ENCODE results near the gene DLGAP4.
"Not testable (repeated sequence)": the region's sequence is repeated elsewhere in the genome, so short reads cannot be mapped to it uniquely, and the experiment has no call there.

DLGAP4 gene

GRCh38 chr20:36544134-36545018, 238.2 kb downstream of the DLGAP4 start:
- DNase-seq, result no peak

DNA sequence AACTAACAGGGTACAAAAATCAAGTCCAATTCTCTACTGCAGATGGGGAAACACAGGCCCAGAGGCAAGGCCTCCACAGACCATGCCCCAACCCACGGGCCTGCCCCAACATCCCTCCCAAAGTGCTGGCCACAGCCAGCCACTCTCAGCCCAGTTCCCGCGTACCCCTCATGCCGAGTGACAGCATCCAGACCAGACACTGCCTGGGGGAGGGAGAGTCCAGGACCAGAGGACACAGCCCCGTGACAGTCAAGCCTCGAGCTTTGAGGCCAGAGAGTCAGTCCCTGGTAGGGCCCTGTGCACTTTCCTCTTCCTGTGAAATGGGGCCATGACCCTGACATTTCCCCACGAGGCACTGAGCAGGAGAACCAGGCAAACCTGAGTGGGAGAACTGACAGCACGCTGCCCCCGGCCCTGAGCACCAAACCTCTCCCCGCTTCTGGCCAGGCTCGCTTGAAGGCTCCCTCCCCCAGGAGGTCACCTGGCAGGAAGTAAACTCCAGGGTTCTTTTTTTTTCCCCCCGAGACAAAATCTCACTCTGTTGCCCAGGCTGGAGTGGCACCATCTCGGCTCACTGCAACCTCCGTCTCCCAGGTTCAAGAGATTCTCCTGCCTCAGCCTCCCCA, 240.1 kb downstream of the DLGAP4 start:
- DNase-seq, result no peak

DNA sequence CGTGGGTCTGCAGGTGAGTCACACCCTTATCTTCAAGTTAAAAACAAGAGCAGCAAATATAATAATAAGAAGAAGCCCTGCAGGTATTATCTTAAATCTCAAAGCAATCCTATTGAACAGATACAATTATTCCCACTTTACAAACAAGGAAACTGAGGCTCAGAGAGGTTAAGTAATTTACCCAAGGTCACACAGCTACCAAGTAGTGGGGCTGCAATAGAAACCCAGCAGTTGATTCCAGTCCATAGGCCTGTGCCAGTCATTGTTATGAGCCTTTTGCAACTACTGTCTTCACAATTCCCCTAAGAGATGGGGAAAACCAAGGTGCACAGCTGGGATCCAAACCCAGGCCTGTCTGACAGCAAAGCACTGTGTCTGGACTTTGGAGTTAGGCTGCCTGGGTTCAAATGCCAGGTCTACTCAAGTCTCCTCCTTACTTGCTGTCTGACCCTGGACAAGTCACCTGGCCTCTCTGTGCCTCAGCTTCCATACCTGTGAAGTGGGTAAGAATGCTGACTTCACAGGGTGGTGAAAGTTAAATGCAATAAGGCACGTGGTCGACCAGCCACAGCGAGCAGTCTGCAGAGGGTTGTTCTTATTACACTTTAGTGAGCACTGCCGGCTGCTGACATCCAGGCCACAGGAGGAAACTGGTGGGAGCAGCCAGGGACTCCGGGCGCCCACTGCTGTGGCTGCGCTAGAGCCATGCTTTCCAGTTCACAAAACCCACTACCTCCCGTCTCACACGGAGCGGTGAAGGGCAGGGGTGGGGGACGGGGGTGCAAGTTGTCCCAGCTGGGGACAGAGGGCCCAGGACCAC, 241.3 kb downstream of the DLGAP4 start:
- no peak for DNase-seq

GRCh38 chr20:36548006-36548315, 241.8 kb downstream of the DLGAP4 start:
- DNase-seq, result no peak

DNA sequence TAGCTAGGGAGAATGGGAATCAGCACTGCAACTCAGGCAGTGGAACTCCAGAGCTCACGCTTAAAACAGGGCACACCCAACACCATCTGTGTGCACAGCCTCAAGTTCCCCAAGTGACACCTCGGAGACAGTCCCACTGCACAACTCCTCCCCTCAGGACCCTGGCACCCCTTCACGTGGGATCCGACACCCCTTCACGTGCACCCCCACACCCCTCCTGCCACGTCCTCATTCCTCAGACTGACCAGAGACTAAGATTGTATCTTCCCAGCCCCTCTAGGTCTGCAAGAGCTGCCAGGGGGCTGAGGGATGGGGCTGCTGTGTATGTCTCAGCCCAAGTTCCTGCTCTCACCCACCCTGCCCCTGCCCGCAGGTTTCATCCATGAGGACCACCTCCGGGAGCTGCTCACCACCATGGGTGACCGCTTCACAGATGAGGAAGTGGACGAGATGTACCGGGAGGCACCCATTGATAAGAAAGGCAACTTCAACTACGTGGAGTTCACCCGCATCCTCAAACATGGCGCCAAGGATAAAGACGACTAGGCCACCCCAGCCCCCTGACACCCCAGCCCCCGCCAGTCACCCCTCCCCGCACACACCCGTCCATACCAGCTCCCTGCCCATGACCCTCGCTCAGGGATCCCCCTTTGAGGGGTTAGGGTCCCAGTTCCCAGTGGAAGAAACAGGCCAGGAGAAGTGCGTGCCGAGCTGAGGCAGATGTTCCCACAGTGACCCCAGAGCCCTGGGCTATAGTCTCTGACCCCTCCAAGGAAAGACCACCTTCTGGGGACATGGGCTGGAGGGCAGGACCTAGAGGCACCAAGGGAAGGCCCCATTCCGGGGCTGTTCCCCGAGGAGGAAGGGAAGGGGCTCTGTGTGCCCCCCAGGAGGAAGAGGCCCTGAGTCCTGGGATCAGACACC, 242.8 kb downstream of the DLGAP4 start:
- no peak for DNase-seq

- DNase-seq, result no peak
Measured at GRCh38 chr20:36549628-36549941, 243.4 kb downstream of the DLGAP4 start.

GRCh38 chr20:36549942-36550789, 244.0 kb downstream of the DLGAP4 start:
- no peak for DNase-seq

- DNase-seq, result no peak
Measured at GRCh38 chr20:36550790-36551299, 244.7 kb downstream of the DLGAP4 start.

GRCh38 chr20:36555248-36555647, 249.1 kb downstream of the DLGAP4 start:
- DNase-seq, result no peak

GRCh38 chr20:36562724-36563123, 256.6 kb downstream of the DLGAP4 start:
- DNase-seq, result no peak

- DNase-seq, result no peak
Measured at GRCh38 chr20:36563374-36563773, 257.2 kb downstream of the DLGAP4 start.

DNA sequence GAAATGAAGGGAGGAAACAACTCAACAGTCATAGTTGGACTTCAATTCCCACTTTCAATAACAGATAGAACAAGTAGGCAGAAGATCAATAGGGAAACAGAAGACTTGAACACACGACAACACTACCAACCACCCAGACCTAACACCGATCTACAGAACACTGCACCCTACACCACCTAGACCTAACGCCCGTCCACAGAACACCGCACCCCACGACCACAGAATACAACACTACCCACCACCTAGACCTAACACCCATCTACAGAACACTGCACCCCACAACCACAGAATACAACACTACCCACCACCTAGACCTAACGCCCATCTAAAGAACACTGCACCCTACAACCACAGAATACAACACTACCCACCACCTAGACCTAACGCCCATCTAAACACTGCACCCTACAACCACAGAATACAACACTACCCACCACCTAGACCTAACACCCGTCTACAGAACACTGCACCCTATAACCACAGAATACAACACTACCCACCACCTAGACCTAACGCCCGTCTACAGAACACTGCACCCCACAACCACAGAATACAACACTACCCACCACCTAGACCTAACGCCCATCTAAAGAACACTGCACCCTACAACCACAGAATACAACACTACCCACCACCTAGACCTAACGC, 258.1 kb downstream of the DLGAP4 start:
- DNase-seq, result not testable (repeated sequence)

GRCh38 chr20:36564726-36565121, 258.6 kb downstream of the DLGAP4 start:
- DNase-seq, result not testable (repeated sequence)

DNA sequence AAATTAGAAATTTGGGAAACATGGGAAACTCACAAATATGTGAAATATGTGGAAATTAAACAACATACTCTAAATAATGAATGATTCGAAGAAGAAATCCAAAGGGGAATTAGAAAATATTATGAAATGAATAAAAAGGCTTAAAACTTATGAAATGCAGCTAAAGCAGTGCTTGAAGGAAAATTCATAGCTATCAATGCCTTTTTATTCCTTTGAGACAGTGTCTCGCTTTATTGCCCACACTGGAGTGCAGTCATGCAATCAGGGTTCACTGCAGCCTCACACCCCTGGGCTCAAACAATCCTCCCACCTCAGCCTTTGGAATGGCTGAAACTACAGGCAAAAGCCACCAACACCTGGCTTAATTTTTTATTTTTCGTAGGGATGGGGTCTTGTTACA, 259.4 kb downstream of the DLGAP4 start:
- DNase-seq, result no peak

- DNase-seq, result no peak
Measured at GRCh38 chr20:36569847-36570429, 263.8 kb downstream of the DLGAP4 start.

DNA sequence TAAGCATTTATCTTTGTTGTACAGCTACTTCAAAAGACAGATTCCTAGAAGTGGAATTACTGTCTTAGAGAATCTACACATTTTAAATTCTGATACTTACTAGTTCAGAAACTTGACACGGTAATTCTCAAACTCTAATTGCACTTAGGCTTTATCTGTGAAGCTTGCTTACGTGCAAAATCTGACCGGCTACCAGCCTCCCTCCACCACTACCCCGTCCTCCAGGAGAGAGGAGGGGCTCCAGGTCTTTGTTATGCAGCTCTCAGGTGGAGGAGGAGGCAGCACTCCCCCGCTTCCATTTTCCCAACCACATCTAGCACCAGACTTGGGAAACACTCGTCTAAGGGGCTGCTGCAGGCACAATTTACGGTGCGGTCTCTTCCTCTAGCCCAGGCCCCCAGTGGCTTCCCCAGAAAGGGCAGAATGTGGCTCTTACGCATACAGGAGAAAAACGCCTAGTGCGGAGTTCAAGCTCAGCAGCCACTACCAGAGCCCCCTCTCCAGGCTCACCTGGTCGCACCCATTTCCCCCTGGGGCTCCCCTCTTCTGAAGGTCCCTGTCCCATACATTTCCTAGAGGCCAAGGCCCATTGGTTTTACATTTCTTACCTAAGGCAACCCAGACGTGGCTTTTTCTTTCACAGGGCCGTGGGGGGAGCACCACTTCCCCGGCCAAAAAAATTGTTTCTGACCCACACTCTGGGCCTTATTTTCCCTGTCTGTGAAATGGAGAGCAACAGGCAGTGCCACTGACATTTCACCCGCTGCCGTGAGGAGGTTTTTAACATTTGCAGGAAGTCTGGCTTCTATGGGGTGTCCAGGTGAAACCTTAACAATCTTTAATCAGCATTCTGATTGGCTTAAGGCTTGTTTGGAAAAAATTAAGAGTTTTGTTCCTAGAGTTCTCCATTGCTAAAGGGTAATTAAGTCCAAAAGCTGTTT, 265.7 kb downstream of the DLGAP4 start:
- DNase-seq, result no peak

DNA sequence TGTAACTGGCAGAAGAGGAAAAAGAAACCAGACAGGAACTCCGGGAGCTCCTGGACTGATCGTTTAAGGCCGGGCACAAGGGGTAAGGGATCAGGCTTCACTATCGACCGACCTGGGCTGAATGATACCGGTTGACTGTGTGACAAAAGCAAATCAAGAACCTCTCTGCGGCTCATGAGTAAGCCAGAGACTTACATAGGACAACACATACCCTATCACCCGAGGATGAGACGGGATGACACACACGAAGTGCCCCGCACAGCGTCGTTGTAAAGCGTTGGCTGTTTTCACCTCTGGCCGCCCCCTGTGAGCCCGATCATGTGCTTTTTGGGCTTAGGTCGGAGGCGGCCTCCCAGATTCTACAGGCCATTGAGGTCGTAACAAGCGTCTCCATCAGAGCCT, 266.6 kb downstream of the DLGAP4 start:
- no peak for DNase-seq

DNA sequence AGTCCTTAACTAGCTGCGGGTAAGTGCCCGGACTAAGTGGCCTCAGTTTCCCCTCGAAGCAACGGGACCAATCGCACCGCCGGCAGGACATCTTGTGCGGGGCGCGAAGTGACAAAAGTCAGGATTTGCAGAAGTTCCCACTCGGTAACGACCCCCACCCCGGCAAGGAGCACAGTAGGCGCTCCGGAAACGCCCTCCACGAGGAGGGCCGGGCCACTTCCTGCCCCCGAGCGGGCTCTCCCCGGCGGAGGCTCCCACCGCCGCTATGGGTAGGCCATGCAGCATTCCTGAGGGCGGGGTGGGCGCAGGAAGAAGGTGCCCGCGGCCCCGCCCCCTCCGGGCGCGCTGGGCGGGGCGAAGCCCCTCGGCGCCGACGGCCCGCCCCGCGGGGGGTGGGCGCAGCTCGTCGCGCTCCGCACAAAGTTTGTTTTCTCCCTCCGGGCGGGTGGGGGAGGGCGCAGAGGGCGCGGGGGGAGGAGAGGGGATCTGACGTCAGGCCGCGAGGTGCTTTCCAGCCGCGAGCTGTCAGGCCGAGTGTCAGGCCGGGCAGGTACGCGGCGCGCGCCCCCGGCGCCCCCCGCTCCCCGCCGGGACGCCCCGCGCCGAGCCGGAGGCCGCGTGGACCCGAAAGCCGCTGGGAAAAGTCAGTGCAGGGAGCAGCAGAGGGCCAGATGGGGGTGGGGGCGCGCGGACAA, 267.1 kb downstream of the DLGAP4 start, which contains the start of gene TGIF2:
Gene TGIF2, plus strand, starts transcription at position 495 of the 695 bp plus-strand sequence. CDS start 5,178 bp downstream, outside the sequence.
- DNase-seq, result peak; percentile 33

Measured in midbrain (tissue), 1 donor.